GM18505 (cell line): ENCODE measurements around the gene MSH3.
"Not testable (repeated sequence)": the region's sequence is repeated elsewhere in the genome, so short reads cannot be mapped to it uniquely, and the experiment has no call there.

ENCODE experiments used
- ATAC-seq: cut with Tn5 transposase; IDR thresholded peaks from one replicate; pipeline ENCODE4 v1.9.1; 2021; ENCODE audit not compliant: unreplicated experiment
- POLR2A ChIP-seq: IDR thresholded peaks from 4 replicates; pipeline ENCODE4 v1.6.1; 2011; ENCODE audit warnings: borderline replicate concordance; ENCODE audit not compliant: insufficient read depth, insufficient read length; ENCODE audit errors: extremely low read depth

Gene MSH3

DNA sequence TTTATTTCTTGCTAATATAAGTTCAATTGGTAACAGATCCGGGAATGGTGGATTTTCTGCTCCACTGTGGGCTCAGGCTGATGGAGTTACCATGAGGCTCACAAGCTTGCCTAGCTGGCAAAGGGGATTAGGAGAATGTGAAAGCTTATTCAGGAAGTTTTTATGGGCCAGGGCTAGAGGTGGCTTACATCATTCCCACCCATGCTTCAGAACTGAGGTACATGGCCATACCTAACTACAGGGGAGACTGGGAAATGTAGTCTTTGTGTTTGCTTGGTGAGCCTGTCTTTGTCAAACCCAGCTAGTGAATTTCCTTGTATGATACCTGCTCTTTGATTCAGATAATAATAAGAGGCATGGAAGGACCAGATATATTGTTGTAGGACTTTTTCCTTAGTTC, 106.2 kb downstream of the MSH3 start:
- no peak for ATAC-seq
- TF ChIP-seq POLR2A, result no peak

- ATAC-seq, result no peak
- no peak for TF ChIP-seq POLR2A
Measured at GRCh38 chr5:80761176-80761575, 106.7 kb downstream of the MSH3 start.

DNA sequence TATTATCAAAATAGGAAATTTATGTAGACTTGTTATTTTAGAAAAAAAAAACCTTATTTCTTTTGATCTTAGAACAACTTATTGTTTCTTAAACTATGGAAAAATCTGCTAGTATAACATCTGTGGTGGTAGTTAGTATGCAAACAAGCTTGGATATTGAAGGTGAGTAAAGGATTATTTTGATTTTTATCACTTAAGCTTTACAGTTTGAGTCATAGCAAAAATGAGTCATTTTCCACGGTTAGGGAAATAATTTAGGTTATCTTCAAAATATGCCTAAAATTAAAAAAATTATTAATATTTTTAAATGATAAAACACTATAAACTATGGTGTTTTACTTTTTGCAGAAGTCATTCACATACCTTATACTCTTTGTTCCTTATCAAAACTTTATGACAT, 107.5 kb downstream of the MSH3 start:
- no peak for ATAC-seq
- TF ChIP-seq POLR2A, result no peak

GRCh38 chr5:80762573-80762972, 108.1 kb downstream of the MSH3 start:
- no peak for ATAC-seq
- TF ChIP-seq POLR2A, result no peak

- no peak for ATAC-seq
- no peak for TF ChIP-seq POLR2A
Measured at GRCh38 chr5:80763211-80763610, 108.8 kb downstream of the MSH3 start.

GRCh38 chr5:80763873-80764647, 109.6 kb downstream of the MSH3 start:
- no peak for ATAC-seq
- no peak for TF ChIP-seq POLR2A

DNA sequence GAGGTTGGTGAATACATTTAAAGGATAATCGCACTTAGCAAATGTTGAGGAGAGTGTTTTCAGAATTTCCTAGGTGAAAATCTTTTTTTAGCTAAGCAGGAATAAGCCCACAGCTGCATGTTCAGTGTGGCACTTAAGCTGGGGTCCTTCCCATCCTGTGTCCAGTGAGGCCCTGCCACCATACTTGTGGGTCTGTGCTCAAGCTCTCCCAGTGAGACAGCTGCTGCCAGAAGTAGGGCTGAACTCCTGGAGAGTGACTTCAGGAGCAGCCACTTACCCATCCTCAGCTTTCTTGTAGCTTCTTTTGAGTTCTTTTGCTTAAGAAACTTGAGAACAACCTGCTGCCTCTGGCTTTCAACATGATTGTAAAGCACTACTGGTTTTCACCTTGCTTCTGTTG, 110.3 kb downstream of the MSH3 start:
- ATAC-seq, result no peak
- no peak for TF ChIP-seq POLR2A

DNA sequence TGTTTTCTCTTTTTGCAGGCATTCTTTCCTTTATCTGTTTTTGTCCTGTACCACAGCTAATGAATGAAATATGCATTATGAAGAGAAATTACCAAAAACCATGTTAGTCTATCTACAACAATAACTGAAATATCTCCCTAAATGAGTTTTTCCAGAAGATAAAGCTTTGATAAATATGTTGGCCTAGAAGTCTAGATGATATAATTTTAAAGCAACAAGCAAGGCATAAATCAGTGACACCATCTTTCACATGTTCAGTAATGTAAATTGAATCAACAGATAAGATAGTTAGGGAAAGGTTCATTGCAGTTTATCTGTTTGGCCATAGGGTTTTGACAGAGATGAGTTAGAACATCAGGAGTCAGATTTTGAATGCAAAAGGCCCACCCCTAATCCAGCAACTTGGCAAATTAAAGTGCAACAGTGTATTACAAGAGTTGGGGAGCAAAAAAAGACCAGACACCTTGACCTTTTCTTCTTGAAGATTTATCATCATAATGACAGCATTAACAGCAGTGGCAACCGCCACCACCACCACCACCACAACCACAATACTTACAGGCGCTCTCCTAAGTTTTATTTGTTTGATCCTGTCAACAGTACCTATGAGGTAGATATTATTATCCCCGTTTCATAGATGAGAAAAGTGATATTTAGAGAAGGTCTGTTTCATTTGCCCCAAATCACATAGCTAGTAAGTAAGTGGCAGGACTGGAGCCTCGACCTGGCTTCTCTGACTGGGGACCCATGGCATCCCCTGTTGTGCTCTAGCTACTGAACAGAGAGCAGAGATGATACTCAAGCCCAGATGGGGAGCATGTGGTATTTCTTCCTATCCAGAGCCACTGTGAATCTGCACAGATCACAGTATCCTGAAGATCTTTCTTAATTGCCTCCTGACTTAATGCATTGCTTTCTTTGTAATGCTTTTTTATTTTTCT, 123.2 kb downstream of the MSH3 start:
- no peak for ATAC-seq
- TF ChIP-seq POLR2A, result no peak

DNA sequence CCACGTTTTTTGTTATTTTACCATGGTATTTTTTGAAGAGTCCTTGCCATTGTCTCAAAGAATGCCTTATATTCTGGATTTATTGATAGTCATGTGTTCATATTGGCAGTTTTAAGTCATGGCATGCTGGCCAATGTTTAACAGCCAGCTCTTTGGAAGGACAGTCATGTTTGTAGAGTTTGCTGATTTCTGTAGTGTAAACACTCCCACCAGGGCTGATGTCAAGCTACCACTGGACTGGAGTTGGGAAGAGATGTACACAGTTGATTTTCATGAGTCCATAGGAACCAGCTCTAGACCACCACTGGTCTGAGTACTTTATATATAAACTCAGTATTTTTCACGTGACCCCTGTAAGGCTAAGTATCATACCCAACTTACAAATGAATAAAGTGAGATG, 125.6 kb downstream of the MSH3 start:
- no peak for TF ChIP-seq POLR2A
- ATAC-seq, result no peak

- ATAC-seq, result no peak
Measured at GRCh38 chr5:80780761-80781285, 126.4 kb downstream of the MSH3 start.

GRCh38 chr5:80781356-80781755, 126.9 kb downstream of the MSH3 start:
- ATAC-seq, result no peak
- no peak for TF ChIP-seq POLR2A

More at GRCh38 chr5:80780761-80781285, 126.4 kb downstream of the MSH3 start:
- no peak for TF ChIP-seq POLR2A

GRCh38 chr5:80782626-80783025, 128.2 kb downstream of the MSH3 start:
- no peak for ATAC-seq
- no peak for TF ChIP-seq POLR2A

DNA sequence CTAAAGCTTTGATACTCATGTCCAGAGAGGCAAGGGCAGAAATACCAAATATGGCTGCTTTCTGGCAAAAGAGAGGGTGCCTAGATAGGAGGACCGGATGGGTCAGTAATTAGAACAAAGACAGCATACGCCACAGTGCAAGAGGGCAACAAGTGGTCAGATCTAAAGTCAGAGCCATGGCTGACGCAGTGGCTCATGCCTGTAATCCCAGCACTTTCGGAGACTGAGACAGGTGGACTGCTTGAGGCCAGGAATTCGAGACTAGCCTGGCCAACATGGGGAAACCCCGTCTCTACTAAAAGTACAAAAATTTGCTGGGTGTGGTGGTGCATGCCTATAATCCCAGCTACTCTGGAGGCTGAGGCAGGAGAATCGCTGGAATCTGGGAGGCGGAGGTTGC, 129.3 kb downstream of the MSH3 start:
- not testable (repeated sequence) for ATAC-seq

- TF ChIP-seq POLR2A, result no peak
Measured at GRCh38 chr5:80784451-80784850, 130.0 kb downstream of the MSH3 start.

GRCh38 chr5:80789319-80790016, 135.0 kb downstream of the MSH3 start:
- not testable (repeated sequence) for ATAC-seq

More at GRCh38 chr5:80784451-80784850, 130.0 kb downstream of the MSH3 start:
- ATAC-seq, result no peak
